Psoas muscle (tissue), 8 donors: Measurements from ENCODE around the gene UBAP1. TPM values are rescaled to one million over a fixed set of nuclear protein-coding genes. Genes with fewer than 3 reads are reported as not detected.

Experiments used
- ATAC-seq, 4 donors: fragments of 200-7000 bp; cut with Tn5 transposase; one replicate each; pipeline ENCODE4 v1.9.1; 2020; ENCODE audit warnings: moderate library complexity in 3 of 4, mild to moderate bottlenecking in 2 of 4
- DNase-seq, 2 donors: peaks; one replicate each; pipeline ENCODE4 v3.0.0-alpha.2; 2020
- H3K27ac ChIP-seq: fragments of 200-600 bp; one replicate; pipeline ENCODE4 v1.8.0; 2022
- H3K27me3 ChIP-seq, 3 donors: fragments of 200-600 bp in 1 of 3; one replicate each; pipeline versions ENCODE4 v1.6.1 to v1.8.0; 2013 to 2022; ENCODE audit warnings: low read length in 2 of 3, mild to moderate bottlenecking in 2 of 3, moderate library complexity in 1 of 3; ENCODE audit not compliant: insufficient read depth in 3 of 3
- H3K36me3 ChIP-seq, 2 donors: fragments of 200-600 bp in 1 of 2; one replicate each; pipeline versions ENCODE4 v1.6.1 to v1.8.0; 2013 to 2022; ENCODE audit warnings: low read depth in 1 of 2, mild to moderate bottlenecking in 1 of 2, moderate library complexity in 1 of 2; ENCODE audit not compliant: insufficient read depth in 1 of 2
- H3K4me1 ChIP-seq: fragments of 200-600 bp; one replicate; pipeline ENCODE4 v1.8.0; 2022
- H3K4me3 ChIP-seq: fragments of 200-600 bp; one replicate; pipeline ENCODE4 v1.8.0; 2022; ENCODE audit warnings: mild to moderate bottlenecking
- H3K9me3 ChIP-seq: fragments of 200-600 bp; one replicate; pipeline ENCODE4 v1.8.0; 2022
- WGBS, 3 donors: extraction: QIAGEN DNeasy Blood & Tissue Kit; methylation state at CpG; one replicate each; pipeline versions ENCODE4 v1.1.6 to v1.1.7; 2013; 5-methylcytosine and 5-hydroxymethylcytosine counted together
- intact Hi-C, 2 donors: fragments of 100-400 bp; cut with DNase I; formaldehyde crosslinking; loops; one replicate each; pipeline versions ENCODE4 v1.11.0 to v1.14.2; 2022
- polyA plus RNA-seq, 3 donors: library from polyadenylated mRNA; stranded (reverse); fragments of 200-250 nt; gene quantifications; one replicate each; pipeline ENCODE4 v1.2.3, GENCODE V29; 2013
- total RNA-seq, 4 donors: library from RNA; stranded (reverse); fragmentation: NEBNext Ultra II Directional in 2 of 4; extraction: Animal tissue kit (Norgen Biotek cat#: 25700) in 2 of 4; gene quantifications; one replicate each; pipeline versions ENCODE4 v1.2.1 to v1.2.4, GENCODE V29; 2021 to 2023
- TF ChIP-seq, protein P1 (sequence below): fragments of 200-600 bp; IDR thresholded peaks from one replicate; pipeline ENCODE4 v1.8.0; 2022; ENCODE audit warnings: antibody characterized with exemption
- donor health status: healthy with polysubstance abuse.
- donor health status: DM: no; HTN: no; CAD: no; lungs with moderate emphysema.
- donor health status: Bipolar disorder and iron deficiency.
- donor health status: healthy.
- donor health status: DM: yes; HTN: yes; CAD: no.
- donor health status: DM: no; HTN: no; CAD: no.
- donor health status: DM: no; HTN: no; CAD: no.
- donor health status: DM: yes; HTN: yes; CAD: no.

The UBAP1 gene
- total and polyA plus RNA-seq, 7 donors, result 55.8 to 203 (median 89.6) TPM

DNA sequence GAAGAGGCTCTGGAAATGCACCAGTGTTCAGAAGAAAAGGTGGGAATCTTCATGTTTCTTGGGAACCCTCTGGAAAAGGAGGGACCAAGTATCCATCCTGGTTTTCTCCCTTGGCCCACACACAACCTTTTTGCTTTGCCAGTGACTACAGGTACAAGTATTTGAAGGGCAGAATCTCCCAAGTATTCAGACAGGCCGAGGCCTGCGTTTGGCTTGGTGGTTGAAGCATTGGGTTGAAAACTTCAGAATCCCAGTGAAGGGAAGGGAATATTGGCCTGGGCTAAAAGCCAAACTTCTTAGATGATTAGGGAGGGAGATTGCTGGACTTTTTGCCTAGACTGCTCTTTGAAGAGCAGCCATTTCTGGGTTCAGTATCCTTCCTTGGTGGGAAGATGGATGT, 71.9 kb downstream of the UBAP1 start:
- DNase-seq (no peak), ATAC-seq (no peak)
- intact Hi-C loops, result loop anchor here (5.0 kb wide), 3 partner anchors 68 to 123 kb away; partner anchors contain the start of genes DCAF12 (in 2 of the 2) and UBAP1 (in 1 of the 2)
- Histone ChIP-seq H3K36me3 (peaks cover 5 to 49% of the 10 kb centered on the region in 2 donors), H3K27me3 (no peaks in the 10 kb centered on the region), H3K9me3 (no peaks in the 10 kb centered on the region), H3K4me3 (no peak overlapping the region), H3K4me1 (peaks cover 67% of the 10 kb centered on the region), H3K27ac (peak overlapping the region; percentile 90)
- TF ChIP-seq, protein P1, sequence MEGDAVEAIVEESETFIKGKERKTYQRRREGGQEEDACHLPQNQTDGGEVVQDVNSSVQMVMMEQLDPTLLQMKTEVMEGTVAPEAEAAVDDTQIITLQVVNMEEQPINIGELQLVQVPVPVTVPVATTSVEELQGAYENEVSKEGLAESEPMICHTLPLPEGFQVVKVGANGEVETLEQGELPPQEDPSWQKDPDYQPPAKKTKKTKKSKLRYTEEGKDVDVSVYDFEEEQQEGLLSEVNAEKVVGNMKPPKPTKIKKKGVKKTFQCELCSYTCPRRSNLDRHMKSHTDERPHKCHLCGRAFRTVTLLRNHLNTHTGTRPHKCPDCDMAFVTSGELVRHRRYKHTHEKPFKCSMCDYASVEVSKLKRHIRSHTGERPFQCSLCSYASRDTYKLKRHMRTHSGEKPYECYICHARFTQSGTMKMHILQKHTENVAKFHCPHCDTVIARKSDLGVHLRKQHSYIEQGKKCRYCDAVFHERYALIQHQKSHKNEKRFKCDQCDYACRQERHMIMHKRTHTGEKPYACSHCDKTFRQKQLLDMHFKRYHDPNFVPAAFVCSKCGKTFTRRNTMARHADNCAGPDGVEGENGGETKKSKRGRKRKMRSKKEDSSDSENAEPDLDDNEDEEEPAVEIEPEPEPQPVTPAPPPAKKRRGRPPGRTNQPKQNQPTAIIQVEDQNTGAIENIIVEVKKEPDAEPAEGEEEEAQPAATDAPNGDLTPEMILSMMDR, result no peak
- 85 to 90% (median 86%) methylated on average over 2 of the region's 2 CpGs for WGBS, 3 donors

DNA sequence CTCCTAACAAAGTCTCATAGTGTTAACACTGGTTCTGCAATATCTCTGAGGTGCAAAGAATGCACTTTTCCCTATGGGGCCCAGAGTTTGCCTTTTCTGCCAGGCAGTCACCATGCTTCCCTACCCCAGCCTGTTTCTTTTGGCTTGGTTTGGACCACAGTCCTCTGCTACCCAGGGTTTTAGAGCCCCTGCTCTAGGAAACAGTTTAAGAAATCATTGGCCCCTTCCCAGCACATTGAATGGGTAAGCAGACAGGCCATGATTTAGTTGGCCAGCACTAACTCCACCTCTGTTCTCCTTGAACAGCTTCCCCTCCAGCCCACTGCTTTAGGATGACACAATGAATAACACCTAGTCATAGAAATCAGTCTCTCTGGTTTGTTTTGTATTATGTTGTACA, 73.2 kb downstream of the UBAP1 start:
- Histone ChIP-seq H3K27ac (peak overlapping the region; percentile 90), H3K4me1 (peaks cover 64% of the 10 kb centered on the region), H3K4me3 (no peak overlapping the region), H3K27me3 (no peaks in the 10 kb centered on the region), H3K9me3 (no peaks in the 10 kb centered on the region), H3K36me3 (peaks cover 5 to 42% of the 10 kb centered on the region in 2 donors)
- TF ChIP-seq, protein P1, result no peak
- ATAC-seq (no peak), DNase-seq (no peak)
- intact Hi-C loops, result loop anchor here (5.0 kb wide), 3 partner anchors 70 to 125 kb away; partner anchors contain the start of genes DCAF12 (in 2 of the 2) and UBAP1 (in 1 of the 2)

DNA sequence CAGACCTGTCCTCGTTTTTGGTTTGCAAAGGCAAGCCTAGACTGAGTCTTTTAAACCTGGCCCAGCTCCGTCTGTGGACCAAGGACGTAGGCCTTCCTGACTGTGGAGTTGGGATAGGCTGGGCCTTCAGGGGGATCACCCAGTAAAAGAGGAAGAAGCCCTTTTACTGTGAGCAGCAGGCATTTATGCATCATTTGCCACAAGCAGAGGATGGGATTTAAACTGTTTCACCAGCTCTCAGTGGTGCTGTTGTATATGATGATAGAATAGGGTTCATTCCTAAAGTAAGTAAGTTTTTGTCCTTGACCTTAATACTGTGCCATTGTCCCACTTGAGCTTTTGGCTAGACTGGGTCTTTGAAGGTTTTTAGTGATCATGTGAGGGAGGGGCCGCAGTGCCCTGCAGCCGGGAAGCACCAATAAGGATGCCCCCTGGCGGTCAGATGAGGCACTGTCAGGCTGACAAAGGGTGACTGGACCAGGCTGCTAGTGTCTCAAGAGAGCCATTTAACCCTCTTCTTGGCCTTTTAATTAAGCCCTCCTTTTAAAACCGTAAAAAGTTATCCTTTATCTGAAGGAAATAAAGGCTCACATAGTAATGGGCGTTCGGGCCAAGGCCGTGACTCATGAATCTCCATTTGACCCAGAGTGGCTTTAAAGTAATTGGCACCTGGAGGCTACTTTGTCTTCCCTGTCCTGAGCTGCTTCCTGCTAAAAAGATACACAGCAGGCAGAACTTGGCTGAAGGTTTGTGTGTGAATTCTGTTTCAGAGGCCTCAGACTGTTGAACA, 74.0 kb downstream of the UBAP1 start:
- Histone ChIP-seq H3K36me3 (peaks cover 5 to 37% of the 10 kb centered on the region in 2 donors), H3K4me1 (peaks cover 58% of the 10 kb centered on the region), H3K27me3 (no peaks in the 10 kb centered on the region), H3K9me3 (no peaks in the 10 kb centered on the region), H3K4me3 (no peak overlapping the region), H3K27ac (peak overlapping the region; percentile 90)
- DNase-seq (peak; percentile 68 to 77), ATAC-seq (peak; percentile 32 to 53 (median 47))
- WGBS, 3 donors, result 31 to 45% (median 34%) methylated on average over 10 of the region's 10 CpGs
- TF ChIP-seq, protein P1, result peak; percentile 85
- intact Hi-C loops, result loop anchor here (5.0 kb wide), 3 partner anchors 71 to 126 kb away; partner anchors contain the start of genes DCAF12 (in 2 of the 2) and UBAP1 (in 1 of the 2)

DNA sequence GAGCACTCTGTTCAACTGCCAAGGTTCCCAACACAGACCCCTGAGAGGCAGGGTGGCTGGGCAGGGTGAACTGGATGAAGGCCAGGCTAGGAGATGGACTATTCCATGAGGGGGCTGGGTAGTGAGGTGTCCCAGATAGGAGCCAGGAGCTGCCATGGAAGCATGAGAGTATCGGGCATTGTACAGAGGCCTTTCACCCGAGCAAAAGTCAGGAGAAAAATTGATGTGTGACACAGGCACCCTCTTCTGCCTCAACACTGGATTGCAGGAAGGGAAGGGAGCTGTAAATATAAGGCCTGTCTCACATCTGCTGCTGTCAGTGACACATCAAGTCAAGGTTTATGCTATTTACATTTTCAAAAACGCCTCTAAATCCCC, 74.6 kb downstream of the UBAP1 start:
- no peaks in the 10 kb centered on the region for H3K27me3 ChIP-seq
- DNase-seq, result no peak
- peaks cover 52% of the 10 kb centered on the region for H3K4me1 ChIP-seq
- WGBS, 3 donors, result 16 to 26% (median 24%) methylated on average over 3 of the region's 3 CpGs
- intact Hi-C loops, result loop anchor here (5.0 kb wide), 3 partner anchors 71 to 126 kb away; partner anchors contain the start of genes DCAF12 (in 2 of the 2) and UBAP1 (in 1 of the 2)
- no peak overlapping the region for H3K4me3 ChIP-seq
- peak overlapping the region; percentile 90 for H3K27ac ChIP-seq
- ATAC-seq, result peak; percentile 45 to 73 (median 61)
- TF ChIP-seq, protein P1, result peak; percentile 43
- peaks cover 5 to 32% of the 10 kb centered on the region in 2 donors for H3K36me3 ChIP-seq
- no peaks in the 10 kb centered on the region for H3K9me3 ChIP-seq
